IPS-20b (cell line): ENCODE measurements around the gene PARD3B.

ENCODE experiments used
- H3K27ac ChIP-seq: one replicate; pipeline ENCODE4 v1.5.1; 2013; ENCODE audit warnings: low read length
- H3K27me3 ChIP-seq: 2 replicates; pipeline ENCODE4 v1.6.1; 2013; ENCODE audit warnings: mild to moderate bottlenecking, low read length, inconsistent platforms; ENCODE audit not compliant: insufficient read depth
- H3K36me3 ChIP-seq: 2 replicates; pipeline ENCODE4 v1.6.1; 2013; ENCODE audit warnings: low read depth, mild to moderate bottlenecking, inconsistent platforms, low read length, moderate library complexity; ENCODE audit not compliant: insufficient read depth
- H3K4me1 ChIP-seq: 2 replicates; pipeline ENCODE4 v1.6.1; 2013; ENCODE audit warnings: mild to moderate bottlenecking, control low read depth, inconsistent platforms, low read length, moderate library complexity; ENCODE audit not compliant: insufficient read depth
- H3K4me3 ChIP-seq: 2 replicates; pipeline ENCODE4 v1.5.1; 2013; ENCODE audit warnings: mild to moderate bottlenecking, low read length, inconsistent platforms
- H3K9ac ChIP-seq: 2 replicates; pipeline ENCODE4 v1.6.1; 2013; ENCODE audit warnings: low read depth, mild to moderate bottlenecking, inconsistent platforms, low read length, moderate library complexity
- H3K9me3 ChIP-seq: 2 replicates; pipeline ENCODE4 v1.6.1; 2013; ENCODE audit warnings: mild to moderate bottlenecking, low read depth, low read length, inconsistent platforms; ENCODE audit not compliant: insufficient read depth

Gene PARD3B

GRCh38 chr2:204638471-204639194 lies 93.4 kb downstream of the PARD3B start:
- Histone ChIP-seq H3K27me3 (no peaks in the 10 kb centered on the region), H3K36me3 (no peaks in the 10 kb centered on the region), H3K9me3 (no peaks in the 10 kb centered on the region), H3K4me3 (no peak overlapping the region), H3K9ac (no peak overlapping the region), H3K27ac (no peak overlapping the region), H3K4me1 (no peaks in the 10 kb centered on the region)

DNA sequence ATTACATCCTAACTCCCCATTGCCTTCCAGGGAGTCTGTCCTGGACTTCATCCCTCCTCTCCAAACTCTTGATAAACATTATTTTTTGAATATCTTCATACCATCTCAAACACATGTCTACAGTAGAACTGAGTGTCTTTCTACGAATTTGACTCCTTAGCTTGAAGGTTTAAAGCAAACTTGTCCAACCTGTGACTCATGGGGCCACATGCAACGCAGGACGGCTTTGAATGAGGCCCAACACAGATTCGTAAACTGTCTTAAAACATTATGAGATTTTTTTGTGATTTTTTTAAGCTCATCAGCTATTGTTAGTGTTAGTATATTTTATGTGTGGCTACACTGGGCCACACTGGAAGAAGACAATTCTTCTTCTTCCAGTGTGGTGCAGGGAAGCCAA lies 98.1 kb downstream of the PARD3B start:
- no peak overlapping the region for H3K27ac ChIP-seq
- no peaks in the 10 kb centered on the region for H3K9me3 ChIP-seq
- H3K36me3 ChIP-seq, result no peaks in the 10 kb centered on the region
- no peak overlapping the region for H3K4me3 ChIP-seq
- H3K27me3 ChIP-seq, result no peaks in the 10 kb centered on the region
- no peak overlapping the region for H3K9ac ChIP-seq
- no peaks in the 10 kb centered on the region for H3K4me1 ChIP-seq

DNA sequence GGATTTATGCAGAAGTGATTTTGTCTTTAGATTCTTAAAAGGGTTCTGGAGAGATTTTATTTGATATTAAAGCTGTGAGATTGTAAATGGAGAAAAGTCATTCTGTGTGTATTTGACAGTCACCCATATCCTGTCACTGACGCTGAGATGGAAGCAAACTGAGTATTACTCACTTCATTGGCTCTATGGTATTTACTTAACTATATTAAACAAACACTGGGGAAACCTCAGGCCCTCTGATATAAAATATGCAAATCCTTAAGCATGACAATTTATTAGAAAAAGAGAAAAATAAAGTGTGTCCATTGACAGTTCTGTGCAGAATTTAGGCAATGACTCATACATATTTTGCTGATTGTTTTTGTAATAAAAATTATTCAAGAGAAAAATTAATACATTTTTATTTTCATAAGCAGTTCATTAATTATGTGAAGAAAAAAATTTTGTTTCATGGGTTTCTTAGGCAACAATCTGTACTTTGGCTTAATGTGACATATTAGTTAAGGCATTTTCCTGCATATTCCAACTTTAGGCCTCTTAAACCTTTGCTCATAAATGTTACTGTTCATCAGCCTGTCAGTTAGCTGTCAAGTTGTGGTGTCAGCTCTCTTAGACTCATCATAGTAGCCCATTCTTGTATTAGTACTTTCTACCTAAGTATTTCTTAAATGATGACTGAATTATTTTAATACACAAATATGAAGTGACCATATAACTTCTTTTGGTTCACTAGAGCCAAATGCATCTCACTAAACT lies 99.9 kb downstream of the PARD3B start:
- Histone ChIP-seq H3K27ac (no peak overlapping the region), H3K27me3 (no peaks in the 10 kb centered on the region), H3K4me3 (no peak overlapping the region), H3K36me3 (no peaks in the 10 kb centered on the region), H3K9ac (no peak overlapping the region), H3K4me1 (no peaks in the 10 kb centered on the region), H3K9me3 (no peaks in the 10 kb centered on the region)

DNA sequence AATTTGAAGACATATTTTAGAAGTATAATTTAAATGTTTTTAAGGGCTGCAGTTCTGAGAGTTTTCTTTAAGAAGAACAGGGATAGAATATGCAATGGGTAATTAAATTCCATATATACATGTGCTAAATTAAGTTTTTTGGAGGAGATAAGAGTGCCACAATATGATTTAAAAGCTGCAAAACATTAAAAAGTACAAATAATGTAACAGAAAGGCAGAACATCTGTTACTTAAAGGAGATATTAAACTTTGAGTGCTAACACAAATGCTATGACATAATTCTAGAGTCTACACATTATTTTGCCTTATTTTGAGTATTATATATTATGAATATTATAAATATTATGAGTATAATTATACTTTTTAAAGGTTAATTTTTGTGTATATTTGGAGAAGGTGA lies 102.4 kb downstream of the PARD3B start:
- Histone ChIP-seq H3K4me3 (no peak overlapping the region), H3K27me3 (no peaks in the 10 kb centered on the region), H3K27ac (no peak overlapping the region), H3K9ac (no peak overlapping the region), H3K4me1 (no peaks in the 10 kb centered on the region; the same call in 1 of the 2 replicates), H3K36me3 (no peaks in the 10 kb centered on the region), H3K9me3 (no peaks in the 10 kb centered on the region)

GRCh38 chr2:204650611-204651010 lies 105.3 kb downstream of the PARD3B start:
- H3K9me3 ChIP-seq, result no peaks in the 10 kb centered on the region
- no peaks in the 10 kb centered on the region; the same call in 1 of the 2 replicates for H3K4me1 ChIP-seq
- no peak overlapping the region for H3K4me3 ChIP-seq
- no peaks in the 10 kb centered on the region for H3K36me3 ChIP-seq
- H3K9ac ChIP-seq, result no peak overlapping the region
- H3K27ac ChIP-seq, result no peak overlapping the region
- no peaks in the 10 kb centered on the region for H3K27me3 ChIP-seq

- no peak overlapping the region for H3K4me3 ChIP-seq
- no peak overlapping the region for H3K9ac ChIP-seq
- H3K9me3 ChIP-seq, result no peaks in the 10 kb centered on the region
- H3K27ac ChIP-seq, result no peak overlapping the region
- H3K27me3 ChIP-seq, result no peaks in the 10 kb centered on the region
- H3K36me3 ChIP-seq, result no peaks in the 10 kb centered on the region
- H3K4me1 ChIP-seq, result no peaks in the 10 kb centered on the region; the same call in 1 of the 2 replicates
Measured at GRCh38 chr2:204652063-204652462, 106.8 kb downstream of the PARD3B start.

GRCh38 chr2:204654669-204655068 lies 109.4 kb downstream of the PARD3B start:
- Histone ChIP-seq H3K36me3 (no peaks in the 10 kb centered on the region), H3K27me3 (no peaks in the 10 kb centered on the region), H3K9me3 (no peaks in the 10 kb centered on the region), H3K9ac (no peak overlapping the region), H3K4me1 (no peaks in the 10 kb centered on the region; the same call in 1 of the 2 replicates), H3K27ac (no peak overlapping the region), H3K4me3 (no peak overlapping the region)

GRCh38 chr2:204655101-204655500 lies 109.8 kb downstream of the PARD3B start:
- Histone ChIP-seq H3K9me3 (no peaks in the 10 kb centered on the region), H3K36me3 (no peaks in the 10 kb centered on the region), H3K27ac (no peak overlapping the region), H3K4me1 (no peaks in the 10 kb centered on the region; the same call in 1 of the 2 replicates), H3K9ac (no peak overlapping the region), H3K27me3 (no peaks in the 10 kb centered on the region), H3K4me3 (no peak overlapping the region)

DNA sequence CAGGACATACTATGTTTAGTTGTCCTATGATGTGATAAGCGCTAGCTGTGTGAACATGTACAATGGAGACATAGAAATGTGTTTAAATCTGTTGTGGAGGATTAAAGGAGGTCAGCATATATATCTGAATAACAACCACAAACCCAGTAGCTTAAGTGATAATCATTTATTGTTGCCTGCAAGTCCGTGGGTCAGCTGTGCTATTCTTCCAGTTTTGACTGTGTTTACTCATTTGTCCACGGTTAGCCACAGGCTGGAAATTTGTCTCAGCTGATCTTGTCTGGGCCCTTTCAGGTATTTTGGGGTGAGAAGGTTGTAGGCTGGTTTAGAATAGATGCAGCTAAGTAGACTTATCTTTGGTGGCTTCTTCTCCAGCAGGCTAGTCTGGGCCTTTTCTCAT lies 110.4 kb downstream of the PARD3B start:
- Histone ChIP-seq H3K9ac (no peak overlapping the region), H3K27me3 (no peaks in the 10 kb centered on the region), H3K36me3 (no peaks in the 10 kb centered on the region), H3K4me3 (no peak overlapping the region), H3K9me3 (no peaks in the 10 kb centered on the region), H3K4me1 (no peaks in the 10 kb centered on the region; the same call in 1 of the 2 replicates), H3K27ac (no peak overlapping the region)

DNA sequence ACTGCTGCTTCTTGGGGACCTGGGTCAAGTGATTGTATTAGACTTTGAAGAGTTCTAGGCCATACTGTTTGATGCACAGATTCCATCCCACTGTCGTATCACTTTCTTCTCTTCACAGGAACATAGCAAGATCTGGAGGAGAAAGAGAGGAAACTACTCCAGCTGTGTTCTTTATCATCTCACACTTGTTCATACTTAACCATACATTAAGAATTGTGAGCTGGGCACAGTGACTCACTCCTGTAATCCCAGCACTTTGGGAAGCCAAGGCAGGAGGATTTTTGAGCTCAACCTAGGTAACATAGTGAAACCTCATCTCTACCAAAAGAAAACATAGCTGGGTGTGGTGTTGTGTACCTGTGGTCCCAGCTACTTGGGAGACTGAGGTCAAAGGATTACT lies 111.7 kb downstream of the PARD3B start:
- no peak overlapping the region for H3K27ac ChIP-seq
- H3K27me3 ChIP-seq, result no peaks in the 10 kb centered on the region
- H3K9ac ChIP-seq, result no peak overlapping the region
- H3K9me3 ChIP-seq, result no peaks in the 10 kb centered on the region
- no peaks in the 10 kb centered on the region; the same call in 1 of the 2 replicates for H3K4me1 ChIP-seq
- H3K4me3 ChIP-seq, result no peak overlapping the region
- H3K36me3 ChIP-seq, result no peaks in the 10 kb centered on the region

DNA sequence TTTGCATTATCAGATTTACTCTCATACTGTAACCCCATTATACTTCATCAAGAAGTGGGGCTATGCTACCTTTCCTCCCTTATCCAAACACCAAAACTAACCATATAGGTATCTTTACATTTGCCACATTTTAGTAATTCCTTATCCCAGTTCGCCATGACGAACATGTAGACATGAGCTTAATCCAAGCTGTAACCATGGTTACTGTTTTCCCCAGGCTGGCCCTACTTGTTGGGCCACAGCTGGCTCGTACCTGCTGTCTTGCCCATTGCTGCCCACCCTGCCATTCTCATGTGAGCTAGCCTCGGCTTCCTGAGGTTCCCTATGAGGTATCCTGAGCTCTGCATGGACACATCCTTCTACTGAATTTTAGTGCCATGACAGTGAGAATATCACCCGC lies 117.7 kb downstream of the PARD3B start:
- no peaks in the 10 kb centered on the region for H3K9me3 ChIP-seq

More for the DNA sequence above, 117.7 kb downstream of the PARD3B start:
- H3K36me3 ChIP-seq, result no peaks in the 10 kb centered on the region
- H3K9ac ChIP-seq, result no peak overlapping the region
- H3K27me3 ChIP-seq, result no peaks in the 10 kb centered on the region
- peaks cover 10% of the 10 kb centered on the region; the same call in 1 of the 2 replicates for H3K4me1 ChIP-seq
- H3K4me3 ChIP-seq, result no peak overlapping the region
- no peak overlapping the region for H3K27ac ChIP-seq
